Neural progenitor cell (in vitro differentiated cells): ENCODE measurements around the gene SYNC. TPM values are rescaled to one million over a fixed set of nuclear protein-coding genes. Genes with fewer than 3 reads are reported as not detected.
"Not testable (repeated sequence)": the region's sequence is repeated elsewhere in the genome, so short reads cannot be mapped to it uniquely, and the experiment has no call there.

ENCODE experiments used
- DNase-seq: peaks from one replicate; pipeline ENCODE4 v3.0.0-alpha.2; 2016; ENCODE audit warnings: low spot score
- H2AFZ ChIP-seq: fragments of 200-600 bp; sonication (generic); replicated peaks from 2 replicates; pipeline ENCODE4 v1.6.1; 2016; ENCODE audit warnings: antibody characterized with exemption
- H3F3A ChIP-seq: fragments of 200-600 bp; sonication (generic); 2 replicates; pipeline ENCODE4 v1.6.1; 2016; ENCODE audit warnings: antibody characterized with exemption, low read depth
- H3K27ac ChIP-seq: fragments of 200-600 bp; sonication (generic); 2 replicates; pipeline ENCODE4 v1.5.1; 2016; ENCODE audit warnings: mild to moderate bottlenecking
- H3K27me3 ChIP-seq: fragments of 200-600 bp; sonication (generic); 2 replicates; pipeline ENCODE4 v1.6.1; 2016; ENCODE audit warnings: mild to moderate bottlenecking, moderate library complexity
- H3K36me3 ChIP-seq: fragments of 200-600 bp; sonication (generic); 2 replicates; pipeline ENCODE4 v1.5.1; 2016
- H3K4me1 ChIP-seq: fragments of 200-600 bp; sonication (generic); 2 replicates; pipeline ENCODE4 v1.6.1; 2016; ENCODE audit warnings: mixed run types
- H3K4me2 ChIP-seq: fragments of 200-600 bp; sonication (generic); 2 replicates; pipeline ENCODE4 v1.6.1; 2016
- H3K4me3 ChIP-seq: fragments of 200-600 bp; sonication (generic); 2 replicates; pipeline ENCODE4 v1.5.1; 2016
- H3K79me2 ChIP-seq: fragments of 200-600 bp; sonication (generic); 2 replicates; pipeline ENCODE4 v1.6.1; 2016; ENCODE audit warnings: low read depth
- H3K9ac ChIP-seq: fragments of 200-600 bp; sonication (generic); 2 replicates; pipeline ENCODE4 v1.6.1; 2016
- H3K9me3 ChIP-seq: fragments of 200-600 bp; sonication (generic); 2 replicates; pipeline ENCODE4 v1.5.1; 2016; ENCODE audit warnings: low read depth
- H4K20me1 ChIP-seq: fragments of 200-600 bp; sonication (generic); 2 replicates; pipeline ENCODE4 v1.6.1; 2016; ENCODE audit warnings: low read depth
- H3K27ac Mint-ChIP-seq: 3 replicates; pipeline ENCODE4 v1.8.0; 2021; ENCODE audit warnings: mixed read lengths
- H3K27me3 Mint-ChIP-seq: 2 replicates; pipeline ENCODE4 v1.8.0; 2022; ENCODE audit warnings: low read depth, mild to moderate bottlenecking, inconsistent platforms, moderate library complexity, mixed read lengths; ENCODE audit not compliant: insufficient read depth
- H3K36me3 Mint-ChIP-seq: 3 replicates; pipeline ENCODE4 v1.8.0; 2021; ENCODE audit warnings: mixed read lengths
- H3K4me1 Mint-ChIP-seq: 3 replicates; pipeline ENCODE4 v1.8.0; 2021; ENCODE audit warnings: mixed read lengths
- H3K4me3 Mint-ChIP-seq: 3 replicates; pipeline ENCODE4 v1.8.0; 2021; ENCODE audit warnings: mild to moderate bottlenecking, moderate library complexity, mixed read lengths
- H3K9me3 Mint-ChIP-seq: 3 replicates; pipeline ENCODE4 v1.8.0; 2020; ENCODE audit warnings: mixed read lengths
- EZH2 ChIP-seq: fragments of 200-600 bp; sonication (generic); IDR thresholded peaks from 2 replicates; pipeline ENCODE4 v1.6.1; 2017; ENCODE audit warnings: antibody characterized with exemption, mild to moderate bottlenecking, moderate library complexity
- EZH2phosphoT487 ChIP-seq: fragments of 200-600 bp; sonication (generic); IDR thresholded peaks from 2 replicates; pipeline ENCODE4 v1.6.1; 2017; ENCODE audit warnings: antibody characterized with exemption
- small RNA-seq: library from RNA; depleted of rRNA; stranded (forward); fragments of <200 nt; gene quantifications from one replicate; pipeline ENCODE3, GENCODE V24; 2015
- total RNA-seq: library from RNA; depleted of rRNA; stranded (reverse); fragments of >200 nt; gene quantifications from 2 replicates; pipeline ENCODE4 v1.2.3, GENCODE V29; 2015; ENCODE audit warnings: low replicate concordance
- TF ChIP-seq, protein P1 (sequence below): fragments of 200-600 bp; sonication (generic); IDR thresholded peaks from 2 replicates; pipeline ENCODE4 v1.5.1; 2017; ENCODE audit warnings: antibody characterized with exemption, mild to moderate bottlenecking

SYNC gene
- total RNA-seq, 1 donor from 2014 or later: not detected

DNA sequence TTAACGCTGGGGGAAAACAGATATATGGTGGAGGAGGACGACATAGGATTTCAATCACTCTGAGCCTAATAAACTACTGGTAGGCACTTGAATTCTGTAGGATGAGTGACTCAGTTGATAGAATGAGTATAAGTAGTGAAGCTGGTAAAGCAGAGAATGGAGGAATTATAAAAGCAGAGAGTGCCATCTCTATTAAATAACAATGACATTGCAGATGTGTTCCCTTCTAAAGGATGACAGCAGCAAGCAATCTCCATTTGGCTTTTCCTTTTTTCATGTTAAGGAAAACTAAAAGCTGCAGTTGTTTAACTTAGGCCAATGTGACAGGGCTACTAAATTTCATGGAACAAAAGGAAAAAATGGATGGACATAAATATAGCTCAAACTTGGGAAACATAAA, 69.7 kb downstream of the SYNC start:
- Histone ChIP-seq H3K36me3 (peaks cover 7% of the 10 kb centered on the region), H3K27me3 (no peaks in the 10 kb centered on the region), H2AFZ (no peak overlapping the region), H3K4me1 (peaks cover 14% of the 10 kb centered on the region), H3K27ac (no peak overlapping the region), H3K79me2 (peaks cover 46% of the 10 kb centered on the region), H3K9me3 (no peaks in the 10 kb centered on the region), H3K4me3 (no peak overlapping the region), H3K9ac (no peak overlapping the region), H3K4me2 (no peak overlapping the region), H4K20me1 (peaks cover 30% of the 10 kb centered on the region), H3F3A (peaks cover 19% of the 10 kb centered on the region)
- DNase-seq: no peak
- Mint-ChIP-seq H3K4me3 (no peak overlapping the region), H3K27ac (no peak overlapping the region), H3K36me3 (peaks cover 10% of the 10 kb centered on the region), H3K27me3 (no peaks in the 10 kb centered on the region), H3K9me3 (no peaks in the 10 kb centered on the region), H3K4me1 (peaks cover 23% of the 10 kb centered on the region)
- TF ChIP-seq, protein P1, sequence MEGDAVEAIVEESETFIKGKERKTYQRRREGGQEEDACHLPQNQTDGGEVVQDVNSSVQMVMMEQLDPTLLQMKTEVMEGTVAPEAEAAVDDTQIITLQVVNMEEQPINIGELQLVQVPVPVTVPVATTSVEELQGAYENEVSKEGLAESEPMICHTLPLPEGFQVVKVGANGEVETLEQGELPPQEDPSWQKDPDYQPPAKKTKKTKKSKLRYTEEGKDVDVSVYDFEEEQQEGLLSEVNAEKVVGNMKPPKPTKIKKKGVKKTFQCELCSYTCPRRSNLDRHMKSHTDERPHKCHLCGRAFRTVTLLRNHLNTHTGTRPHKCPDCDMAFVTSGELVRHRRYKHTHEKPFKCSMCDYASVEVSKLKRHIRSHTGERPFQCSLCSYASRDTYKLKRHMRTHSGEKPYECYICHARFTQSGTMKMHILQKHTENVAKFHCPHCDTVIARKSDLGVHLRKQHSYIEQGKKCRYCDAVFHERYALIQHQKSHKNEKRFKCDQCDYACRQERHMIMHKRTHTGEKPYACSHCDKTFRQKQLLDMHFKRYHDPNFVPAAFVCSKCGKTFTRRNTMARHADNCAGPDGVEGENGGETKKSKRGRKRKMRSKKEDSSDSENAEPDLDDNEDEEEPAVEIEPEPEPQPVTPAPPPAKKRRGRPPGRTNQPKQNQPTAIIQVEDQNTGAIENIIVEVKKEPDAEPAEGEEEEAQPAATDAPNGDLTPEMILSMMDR: no peak
- TF ChIP-seq EZH2 (no peak), EZH2phosphoT487 (no peak)

DNA sequence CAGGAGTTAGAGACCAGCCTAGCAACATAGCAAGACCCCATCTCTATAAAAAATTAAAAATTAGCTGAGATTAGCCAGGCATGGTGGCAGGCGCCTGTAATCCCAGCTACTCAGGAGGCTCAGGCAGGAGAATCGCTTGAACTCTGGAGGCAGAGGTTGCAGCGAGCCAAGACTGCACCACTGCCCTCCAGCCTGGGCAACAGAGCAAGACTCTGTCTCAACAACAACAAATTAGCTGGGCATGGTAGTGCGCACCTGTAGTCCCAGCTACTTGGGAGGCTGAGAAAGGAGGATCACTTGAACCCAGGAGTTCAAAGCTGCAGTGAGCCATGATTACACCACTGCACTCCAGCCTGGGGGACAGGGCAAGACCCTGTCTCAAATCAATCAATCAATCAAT, 72.4 kb downstream of the SYNC start:
- not testable (repeated sequence) for H3K27me3 Mint-ChIP-seq, H3K27ac ChIP-seq, H3K36me3 Mint-ChIP-seq, DNase-seq, H3K27ac Mint-ChIP-seq, H3K4me1 ChIP-seq, H3K4me3 Mint-ChIP-seq, H3K27me3 ChIP-seq, H3K9ac ChIP-seq, H3K36me3 ChIP-seq, H2AFZ ChIP-seq, H3K4me1 Mint-ChIP-seq, H3K9me3 ChIP-seq, H3K4me3 ChIP-seq, H3K9me3 Mint-ChIP-seq, H3F3A ChIP-seq, H3K4me2 ChIP-seq, H4K20me1 ChIP-seq
- H3K79me2 ChIP-seq: peaks cover 28% of the 10 kb centered on the region

Small RNA genes lying within 50 kb of the gene (small RNA-seq; reads per million reads assigned to genes)
- not detected for gene RF00019

Other genes with a start within 250 kb of the SYNC start
- gene ZBTB8B, start 237.7 kb downstream of the SYNC start, total RNA-seq: 4.2 and 5.6 TPM in 2 replicates
- 10.4 and 15.9 TPM in 2 replicates for gene ZBTB8A, start 163.3 kb downstream of the SYNC start, total RNA-seq
- gene ZBTB8OS, start 52.2 kb downstream of the SYNC start, total RNA-seq: 55.1 and 59.8 TPM in 2 replicates
- 440 and 474 TPM in 2 replicates for gene RBBP4, start 51.6 kb downstream of the SYNC start, total RNA-seq
- gene YARS1, start 114.6 kb upstream of the SYNC start, total RNA-seq: 38.2 and 61.5 TPM in 2 replicates
- 72.9 and 107 TPM in 2 replicates for gene S100PBP, start 114.9 kb upstream of the SYNC start, total RNA-seq
- gene FNDC5, start 168.1 kb upstream of the SYNC start, total RNA-seq: 9.6 and 21.4 TPM in 2 replicates
- gene HPCA, start 183.7 kb upstream of the SYNC start, total RNA-seq: 1.0 TPM in 1 of 2 replicates, not detected in the other
- gene TMEM54, start 198.6 kb upstream of the SYNC start, total RNA-seq: 13.5 and 14.5 TPM in 2 replicates